ENCODE results near the gene CUX1.

Gene CUX1

GRCh38 chr7:102288285-102288930 is 471.0 kb downstream of the CUX1 start:
- peak; percentile 12 for TF ChIP-seq CTCF (IDR thresholded peaks at IDR 0.05; ENCODE audit: control insufficient read depth, insufficient read depth, low read depth, low read length, missing control alignments)
- no peak for DNase-seq (ENCODE audit: low read depth)
- peak overlapping the region; percentile 79 for H3K4me3 ChIP-seq (ENCODE audit: control insufficient read depth, low read depth, low read length)

GRCh38 chr7:102289057-102289456 is 471.6 kb downstream of the CUX1 start:
- no peak for DNase-seq (ENCODE audit: low read depth)
- TF ChIP-seq CTCF (IDR thresholded peaks at IDR 0.05; ENCODE audit: control insufficient read depth, insufficient read depth, low read depth, low read length, missing control alignments): no peak
- no peak overlapping the region for H3K4me3 ChIP-seq (ENCODE audit: control insufficient read depth, low read depth, low read length)

- TF ChIP-seq CTCF (IDR thresholded peaks at IDR 0.05; ENCODE audit: control insufficient read depth, insufficient read depth, low read depth, low read length, missing control alignments): no peak
Observed at GRCh38 chr7:102291056-102291915, 473.9 kb downstream of the CUX1 start.

DNA sequence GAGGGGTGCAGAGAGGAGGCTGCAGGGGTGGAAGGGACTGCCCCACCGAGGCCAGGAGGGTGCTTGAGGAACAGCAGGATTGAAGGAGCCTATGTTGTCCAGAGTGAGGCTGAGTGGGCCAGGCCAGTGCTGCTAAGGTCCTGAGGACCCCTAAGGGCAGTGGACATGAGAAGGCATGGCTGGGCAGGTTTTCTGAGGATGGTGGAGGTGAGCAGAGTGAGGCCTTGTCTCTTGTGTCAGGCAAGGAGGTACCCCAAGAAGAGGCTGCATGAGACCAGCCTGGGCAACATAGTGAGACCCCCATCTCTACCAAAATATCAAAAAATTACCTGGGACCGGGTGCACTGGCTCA is 474.5 kb downstream of the CUX1 start:
- no peak overlapping the region for H3K4me3 ChIP-seq (ENCODE audit: control insufficient read depth, low read depth, low read length)
- no peak for TF ChIP-seq CTCF (IDR thresholded peaks at IDR 0.05; ENCODE audit: control insufficient read depth, insufficient read depth, low read depth, low read length, missing control alignments)
- no peak for DNase-seq (ENCODE audit: low read depth)

More at GRCh38 chr7:102291056-102291915, 473.9 kb downstream of the CUX1 start:
- DNase-seq (ENCODE audit: low read depth): no peak
- no peak overlapping the region for H3K4me3 ChIP-seq (ENCODE audit: control insufficient read depth, low read depth, low read length)

DNA sequence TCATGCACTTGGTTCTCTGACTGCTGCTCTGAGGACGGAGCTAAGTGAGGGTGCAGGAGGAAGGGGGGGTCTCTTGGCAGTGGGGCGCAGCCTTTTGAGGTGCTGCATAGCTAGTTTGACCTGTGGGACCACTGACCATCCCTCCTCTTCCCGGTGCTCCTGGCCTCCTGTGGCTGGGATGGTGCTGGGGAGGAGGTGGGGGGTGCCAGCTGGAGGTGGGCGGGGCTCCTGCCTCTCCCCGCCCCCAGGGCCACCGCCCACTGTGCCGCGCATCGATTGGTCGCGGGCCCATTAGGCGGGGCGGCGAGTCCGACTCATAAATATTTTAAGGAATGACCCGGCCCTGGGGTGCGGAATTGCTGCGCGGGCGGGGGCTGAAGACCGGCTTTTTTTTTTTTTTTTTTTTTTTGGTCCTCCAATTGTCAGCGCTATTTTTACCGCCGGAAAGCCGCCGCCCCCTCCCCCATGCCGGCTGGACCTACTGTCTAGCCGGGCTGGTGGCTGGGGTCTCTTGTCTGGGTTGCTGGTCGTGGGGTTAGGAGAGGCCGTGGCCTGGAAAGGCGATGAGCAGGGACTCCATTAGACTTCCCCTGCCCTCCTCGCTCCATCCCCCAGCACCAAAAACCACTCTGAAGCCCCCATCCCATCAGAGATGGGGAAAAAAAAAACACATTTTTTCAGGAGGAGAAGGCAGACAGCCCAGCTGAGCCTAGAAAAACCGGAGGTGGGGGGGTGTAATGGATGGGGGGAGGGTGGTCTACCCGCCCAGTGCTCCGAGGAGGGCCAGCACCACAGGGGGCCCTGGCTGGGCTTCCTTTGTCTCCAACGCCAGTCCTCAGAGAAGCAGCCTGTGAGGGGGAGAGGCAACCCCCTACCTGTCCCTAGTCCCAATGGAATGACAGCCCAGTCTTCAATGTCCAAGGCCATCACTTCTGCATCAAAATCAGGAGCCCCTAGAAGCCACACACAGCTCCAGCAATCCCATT is 475.7 kb downstream of the CUX1 start:
- no peak for TF ChIP-seq CTCF (IDR thresholded peaks at IDR 0.05; ENCODE audit: control insufficient read depth, insufficient read depth, low read depth, low read length, missing control alignments)
- no peak for DNase-seq (ENCODE audit: low read depth)
- H3K4me3 ChIP-seq (ENCODE audit: control insufficient read depth, low read depth, low read length): no peak overlapping the region

- no peak for TF ChIP-seq CTCF (IDR thresholded peaks at IDR 0.05; ENCODE audit: control insufficient read depth, insufficient read depth, low read depth, low read length, missing control alignments)
- H3K4me3 ChIP-seq (ENCODE audit: control insufficient read depth, low read depth, low read length): no peak overlapping the region
- DNase-seq (ENCODE audit: low read depth): no peak
Observed at GRCh38 chr7:102294589-102294988, 477.2 kb downstream of the CUX1 start.
